Right lung (tissue), 10 donors: ENCODE data around the gene SMCO2. TPM values are rescaled to one million over a fixed set of nuclear protein-coding genes. Genes with fewer than 3 reads are reported as not detected.

ENCODE experiments used
- DNase-seq, 2 donors: peaks; one replicate each; pipeline ENCODE4 v3.0.0-alpha.2; 2013
- long read RNA-seq, 8 donors: transcript quantifications; one replicate each; lab custom pipeline, GENCODE V29; 2026
- polyA plus RNA-seq, 5 donors: library from polyadenylated mRNA; unstranded; fragments of 120-200 nt; gene quantifications; one replicate each; pipeline versions ENCODE4 v1.2.1 to v1.2.3, GENCODE V29; 2013; ENCODE audit warnings: inconsistent platforms in 1 of 5, low replicate concordance in 1 of 5; ENCODE audit not compliant: insufficient read length in 5 of 5, insufficient read depth in 1 of 5

Gene SMCO2
- polyA plus RNA-seq = under 1 TPM; 0.15 to 0.56 (median 0.22) TPM
- long read RNA-seq, donor 1 = 0 reads
- long read RNA-seq, donor 2 = 0 reads
- long read RNA-seq, donor 3 = 0 reads
- long read RNA-seq, donor 4 = 0 reads
- long read RNA-seq, donor 5 = 0 reads
- long read RNA-seq, donor 6 = 0 reads
- long read RNA-seq, donor 7 = 0 reads
- long read RNA-seq, donor 8 = 0 reads

DNA sequence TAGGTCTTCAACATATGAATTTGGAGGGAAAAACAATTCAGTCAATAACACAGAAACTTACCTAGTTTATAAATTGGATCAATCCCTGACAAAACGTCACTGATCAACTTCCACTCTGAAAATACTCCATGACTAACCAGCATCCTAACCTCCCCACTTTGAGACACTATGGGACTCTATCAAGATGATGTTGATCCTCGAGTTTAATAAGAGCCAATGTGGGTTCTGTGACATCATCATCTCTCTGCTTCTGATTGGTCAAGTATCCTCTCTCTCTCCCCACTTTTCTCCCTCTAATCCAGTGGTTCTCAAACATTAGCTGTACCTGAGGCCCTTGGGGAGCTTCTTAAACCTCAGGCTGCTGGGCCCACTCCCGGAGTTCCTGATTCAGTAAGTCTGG is at the start of gene SMCO2:
SMCO2 (plus strand) TSS at position 301 of the 400 bp plus-strand sequence. CDS start 23,896 bp downstream, outside the sequence.
- DNase-seq = no peak

DNA sequence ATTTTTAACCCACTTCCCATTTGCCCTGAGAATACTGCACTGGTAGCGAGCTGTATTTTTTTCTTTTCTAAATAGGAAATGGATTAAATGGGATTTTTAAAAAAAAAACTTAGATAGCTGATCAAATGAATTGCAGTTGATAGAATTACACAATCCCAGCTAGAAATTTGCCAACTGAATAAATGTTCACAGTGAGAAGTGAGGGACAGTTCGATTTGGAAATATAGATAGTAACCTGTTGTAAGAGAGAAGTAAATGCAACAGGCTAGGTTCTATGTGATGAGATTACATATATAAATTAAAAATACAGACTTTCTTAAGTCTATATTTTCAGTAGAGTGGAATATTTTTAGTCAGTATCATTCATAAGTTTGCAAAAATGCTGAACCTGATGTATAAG is 48.1 kb upstream of the SMCO2 start:
- no peak for DNase-seq

DNA sequence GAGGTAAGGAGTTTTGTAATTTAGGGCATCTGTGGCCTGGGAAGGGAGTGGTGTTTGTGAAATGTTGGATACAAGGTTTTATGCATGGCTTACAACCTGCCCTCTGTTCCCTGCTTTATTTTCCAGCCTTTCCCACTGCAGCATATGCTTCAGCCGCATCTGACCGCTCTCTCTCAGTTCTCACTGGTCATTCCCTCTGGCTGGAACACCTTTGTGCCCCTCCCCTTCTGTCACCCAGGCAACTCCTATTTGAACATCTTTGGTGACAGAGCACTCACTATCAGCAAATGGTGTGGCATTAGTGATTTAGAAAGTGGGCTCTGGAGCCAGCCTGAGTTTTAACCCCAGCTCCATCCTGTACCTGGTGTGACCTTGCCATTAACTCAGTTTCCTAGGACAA is 47.5 kb upstream of the SMCO2 start:
- DNase-seq = no peak

DNA sequence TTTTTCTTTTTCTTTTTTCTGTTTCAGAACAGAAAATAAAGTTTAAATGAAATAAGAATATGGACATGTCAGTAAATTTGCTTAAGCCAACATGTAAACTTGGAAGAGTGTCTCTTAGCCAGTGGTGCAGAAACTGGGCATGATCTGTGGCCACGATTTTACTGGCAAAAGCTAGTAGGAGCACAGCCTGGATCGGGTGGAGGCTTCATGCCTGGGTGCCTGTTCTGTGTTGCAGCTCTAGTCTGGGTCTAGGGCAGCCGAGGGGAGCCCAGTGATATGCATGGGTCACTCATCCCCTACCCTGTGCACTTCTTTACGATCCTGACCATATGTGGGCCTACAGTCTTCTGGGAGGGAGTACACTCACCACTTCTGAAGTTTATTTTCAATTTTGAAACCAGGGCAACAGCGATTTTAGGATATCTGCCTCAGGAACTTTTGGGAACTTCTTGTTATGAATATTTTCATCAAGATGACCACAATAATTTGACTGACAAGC is 45.6 kb upstream of the SMCO2 start:
- no peak for DNase-seq

DNA sequence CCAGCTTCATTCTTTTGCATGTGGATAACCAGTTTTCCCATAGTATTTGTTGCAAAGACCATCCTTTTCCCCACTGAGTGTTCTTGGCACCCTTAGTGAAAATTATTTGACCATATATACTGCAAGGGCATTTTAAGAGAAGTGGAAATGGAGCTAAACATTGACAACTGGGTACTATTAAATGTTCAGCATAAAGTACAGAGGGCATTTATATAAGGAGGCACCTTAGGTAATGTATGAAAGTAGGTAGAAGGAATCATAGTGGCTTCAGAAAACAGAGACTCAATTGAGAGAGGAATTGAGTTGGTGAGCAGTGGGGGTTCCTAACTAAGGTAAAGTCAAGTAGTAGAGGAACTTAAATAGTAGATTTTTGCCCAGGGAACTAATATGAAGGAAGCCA is 34.5 kb upstream of the SMCO2 start:
- DNase-seq = no peak

DNA sequence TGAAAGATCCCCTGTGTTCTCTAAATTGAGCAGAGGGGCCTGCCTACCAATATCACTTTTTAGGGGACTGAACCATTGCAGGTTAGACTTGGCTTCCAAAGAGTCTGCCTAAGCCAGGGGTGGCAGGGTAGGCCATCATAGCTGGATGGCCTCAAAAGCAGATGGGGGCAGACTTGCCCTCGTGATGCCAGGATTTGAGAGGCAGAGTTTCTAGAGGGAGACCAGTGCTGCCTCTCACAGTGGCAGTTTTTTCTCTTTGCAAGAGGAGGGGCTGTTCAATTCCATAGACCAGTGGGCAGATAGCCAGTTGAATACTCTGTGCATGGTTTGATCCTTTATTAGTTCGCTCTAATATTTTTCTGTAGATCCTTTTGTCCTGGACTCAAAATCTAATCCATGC is 23.8 kb upstream of the SMCO2 start:
- no peak for DNase-seq

DNA sequence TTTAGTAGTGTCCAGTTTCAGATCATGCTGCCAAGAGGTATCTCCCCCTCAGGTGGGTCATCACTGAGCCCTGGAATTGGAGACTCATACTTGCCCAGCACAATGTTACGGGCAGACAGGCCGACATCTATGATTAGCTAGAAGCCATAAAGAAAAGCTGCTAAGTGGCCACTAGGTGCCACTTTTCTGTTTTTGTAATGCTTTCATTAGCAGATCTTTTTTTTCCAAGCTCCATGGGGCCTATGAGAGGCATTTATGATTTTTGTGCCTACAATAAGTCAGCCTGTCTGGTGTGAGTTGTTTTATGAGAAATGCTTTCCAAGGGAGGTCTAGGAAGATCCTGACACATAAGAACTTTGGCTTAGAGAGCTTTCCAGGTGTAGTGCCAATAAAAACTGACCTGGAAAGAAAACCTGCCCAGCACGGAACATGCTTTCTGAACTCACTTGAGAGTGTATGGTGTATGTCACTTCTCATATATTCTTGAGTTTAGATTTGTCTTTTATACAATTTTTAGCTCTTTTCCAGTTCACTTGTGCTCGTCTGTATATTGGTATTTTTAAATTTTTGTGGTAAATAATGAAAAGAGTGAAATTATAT is 21.8 kb upstream of the SMCO2 start:
- DNase-seq = peak; percentile 32 to 46

DNA sequence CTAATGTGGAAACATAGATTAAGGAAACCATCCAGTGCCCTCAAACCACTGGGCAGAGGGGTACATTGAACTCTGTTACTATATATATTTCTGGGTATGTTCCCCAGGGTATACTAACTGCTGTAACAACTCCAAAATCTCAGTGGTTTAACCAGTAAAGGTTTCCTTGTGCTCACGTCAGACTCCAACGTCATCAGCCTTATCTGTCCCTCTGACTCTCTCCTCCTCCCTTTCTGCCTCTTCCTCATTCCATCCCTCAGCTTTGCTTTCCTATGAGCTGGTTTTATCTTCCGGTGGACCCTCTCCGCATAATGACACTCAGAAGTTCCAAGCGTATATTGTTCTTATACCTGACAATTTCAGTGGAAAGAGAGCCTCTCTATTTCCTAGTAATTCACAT is 21.2 kb upstream of the SMCO2 start:
- DNase-seq = no peak

DNA sequence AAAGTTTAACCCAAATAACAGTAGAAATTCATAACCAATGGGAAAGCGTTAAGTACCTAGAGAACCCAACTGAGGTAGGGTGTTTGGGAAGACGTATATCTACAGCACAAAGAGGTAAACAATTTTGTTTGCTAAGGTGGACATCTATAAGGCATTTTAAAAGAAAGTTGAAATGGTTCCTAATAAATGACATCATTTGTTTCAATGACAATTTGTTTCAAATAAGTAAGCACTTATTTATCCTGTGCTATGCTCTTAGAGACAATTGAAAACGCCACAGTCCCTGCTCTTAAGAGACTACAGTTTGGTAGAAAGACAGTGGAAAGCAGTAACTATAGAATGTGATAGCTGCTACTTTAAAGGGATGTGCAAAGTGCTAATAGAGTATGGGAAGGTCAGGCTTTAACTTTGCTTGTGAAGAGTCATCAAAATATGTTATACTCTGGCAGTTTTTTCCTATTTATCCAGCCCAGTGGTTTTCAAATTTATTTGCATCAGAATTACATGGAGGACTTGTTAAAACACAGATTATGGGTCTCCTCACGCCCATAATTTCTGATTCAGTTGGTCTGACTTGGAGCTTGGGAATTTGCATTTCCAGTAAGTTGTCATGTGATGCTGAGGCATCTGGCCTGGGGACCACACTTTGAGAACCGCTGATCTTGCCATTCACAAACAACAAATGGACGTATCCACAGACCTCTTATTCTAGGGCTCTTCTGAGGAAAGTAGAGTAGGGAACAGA is 19.6 kb upstream of the SMCO2 start:
- no peak for DNase-seq

DNA sequence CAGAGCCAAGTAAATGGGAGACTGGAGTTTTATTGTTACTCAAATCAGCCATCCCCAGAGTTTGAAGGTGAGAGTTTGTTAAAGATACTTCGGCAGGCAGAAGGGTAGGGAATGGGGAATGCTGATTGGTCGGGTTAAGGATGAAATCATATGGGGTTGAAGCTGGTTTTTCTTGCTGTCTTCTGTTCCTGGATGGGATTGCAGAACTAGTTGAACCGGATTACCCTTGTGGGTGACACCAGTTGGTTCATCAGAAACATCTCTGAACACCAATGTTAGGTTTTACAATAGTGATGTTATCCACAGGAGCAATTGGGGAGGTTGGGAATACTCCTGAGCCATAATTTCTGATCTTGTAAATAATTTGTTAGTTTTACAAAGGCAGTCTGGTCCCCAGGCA is 18.7 kb upstream of the SMCO2 start:
- no peak for DNase-seq

DNA sequence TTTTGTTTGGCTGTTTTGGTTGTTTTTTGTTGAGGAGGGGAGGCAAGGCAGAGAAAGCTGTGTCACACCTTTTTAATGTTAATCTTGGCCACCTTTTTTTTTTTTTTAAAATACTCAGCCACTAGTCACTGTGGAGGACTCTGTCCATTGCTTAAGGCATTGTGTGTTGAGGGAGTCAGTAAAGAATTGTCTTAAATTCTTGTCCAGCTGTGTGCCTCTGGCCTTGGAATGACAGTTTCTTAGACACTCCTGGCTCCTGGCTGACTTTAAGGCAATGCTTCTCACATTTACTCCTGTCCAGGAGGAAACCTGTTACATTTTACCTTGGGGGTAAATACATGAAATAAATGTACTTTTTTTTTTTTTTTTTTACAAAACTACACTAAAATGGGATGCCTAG is 18.1 kb upstream of the SMCO2 start:
- no peak for DNase-seq

DNA sequence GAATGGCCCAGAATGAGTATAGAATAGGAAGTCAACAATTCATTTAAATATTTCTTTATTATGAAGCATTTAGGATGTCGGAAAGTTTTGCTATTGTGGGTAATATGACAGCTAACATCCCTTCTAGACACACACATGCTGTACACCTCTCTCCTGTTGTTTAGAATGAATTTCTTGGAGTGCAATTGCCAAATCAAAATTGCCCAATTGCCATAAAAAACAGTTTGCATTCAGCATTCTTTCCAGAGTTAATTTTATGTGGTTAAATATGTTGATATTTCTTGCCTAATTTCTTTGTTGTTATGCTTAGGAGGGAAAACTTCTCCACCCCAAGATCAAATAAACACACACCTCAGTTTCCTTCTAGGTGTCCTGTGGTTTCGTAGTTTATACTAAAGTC is 16.9 kb upstream of the SMCO2 start:
- no peak for DNase-seq

DNA sequence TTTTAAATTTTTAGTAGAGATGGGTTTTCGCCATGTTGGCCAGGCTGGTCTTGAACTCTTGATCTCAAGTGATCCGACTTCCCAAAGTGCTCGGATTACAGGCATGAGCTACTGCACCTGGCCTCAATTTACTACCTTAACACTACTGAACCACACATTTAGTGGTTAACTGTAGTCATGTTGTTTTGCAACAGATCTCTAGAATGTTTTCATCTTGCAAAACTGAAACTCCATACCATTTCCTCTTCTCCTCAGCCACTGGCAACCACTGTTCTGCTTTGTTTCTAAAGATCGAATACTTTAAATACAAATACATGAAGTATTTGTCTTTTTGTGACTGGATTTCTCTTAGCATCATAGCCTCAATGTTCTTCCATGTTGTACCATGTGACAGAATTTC is 15.4 kb upstream of the SMCO2 start:
- DNase-seq = no peak

DNA sequence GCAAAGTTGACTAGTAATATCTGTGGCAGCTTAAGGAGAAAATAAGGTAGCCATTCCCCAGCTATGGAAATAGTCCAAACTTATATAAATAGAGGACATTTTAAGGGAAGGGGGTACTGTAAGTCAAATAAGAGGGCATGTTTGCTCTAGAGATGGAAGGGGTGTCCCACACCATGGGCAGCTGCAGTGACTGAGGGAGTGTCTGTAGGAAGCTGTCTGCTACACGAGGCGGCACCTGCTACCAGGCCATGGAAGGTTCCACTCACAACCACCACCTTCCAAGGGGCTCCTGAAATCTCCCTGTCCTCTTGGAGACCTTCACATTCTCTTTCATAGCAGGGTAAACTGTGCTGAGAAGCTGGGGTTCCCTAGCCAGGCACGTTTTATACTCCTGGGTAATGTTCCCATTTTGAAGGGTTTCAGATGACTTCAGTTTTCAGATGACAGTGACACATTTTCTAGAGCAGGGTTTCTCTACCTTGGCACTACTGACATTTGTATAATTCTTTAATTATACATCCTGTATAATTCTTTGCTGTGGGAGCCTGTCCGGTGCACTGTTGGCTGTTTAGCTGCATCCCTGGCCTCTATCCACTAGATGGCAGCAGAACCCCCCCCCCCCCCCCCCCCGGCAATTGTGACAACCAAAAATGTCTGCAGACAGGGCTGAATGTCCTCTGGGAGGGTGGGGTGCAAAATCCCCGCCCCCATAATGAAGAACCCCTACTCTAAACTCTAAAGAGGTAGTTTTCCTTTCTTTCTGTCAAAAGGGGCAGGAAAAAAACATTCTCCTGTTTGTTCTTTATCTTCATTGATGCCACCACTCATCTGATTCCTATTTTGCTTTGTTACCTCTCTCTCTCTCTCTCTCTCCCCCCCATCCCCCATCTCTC is 11.6 kb upstream of the SMCO2 start:
- DNase-seq = no peak

DNA sequence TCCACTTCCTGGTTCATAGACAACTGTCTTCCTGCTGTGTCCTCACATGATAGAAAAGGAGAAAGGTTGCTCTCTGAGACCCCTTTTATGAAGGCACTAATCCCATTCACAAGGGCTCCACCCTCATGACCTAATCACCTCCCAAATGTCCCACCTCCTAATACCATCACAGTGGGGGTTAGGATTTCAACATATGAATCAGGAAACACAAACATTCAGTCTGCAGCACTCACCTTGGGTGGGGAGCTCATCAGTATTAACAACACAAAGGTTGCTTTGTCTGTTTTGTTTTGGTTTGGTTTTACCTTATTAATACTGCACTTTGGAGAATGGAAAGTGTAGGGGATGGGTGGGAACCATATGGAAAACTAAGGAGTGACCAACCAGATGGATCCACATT is 10.5 kb upstream of the SMCO2 start:
- DNase-seq = no peak

DNA sequence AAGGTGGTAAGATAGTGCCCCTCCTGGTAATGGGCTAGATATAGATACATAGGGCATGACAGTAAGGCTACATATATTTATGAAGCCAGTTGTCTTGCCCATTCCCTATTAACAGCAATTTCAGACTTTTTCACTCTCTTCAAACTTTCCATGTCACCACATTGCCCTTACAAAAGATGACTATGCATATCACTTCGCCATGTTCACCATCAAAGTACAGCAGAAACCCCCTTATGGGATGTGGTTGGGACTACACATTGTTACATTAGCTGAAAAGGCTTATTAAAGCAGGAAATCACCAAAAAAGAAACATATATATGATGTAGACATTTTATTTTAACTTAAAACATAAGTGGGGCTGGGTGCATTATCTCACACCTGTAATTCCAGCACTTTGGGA is 9.8 kb upstream of the SMCO2 start:
- no peak for DNase-seq

DNA sequence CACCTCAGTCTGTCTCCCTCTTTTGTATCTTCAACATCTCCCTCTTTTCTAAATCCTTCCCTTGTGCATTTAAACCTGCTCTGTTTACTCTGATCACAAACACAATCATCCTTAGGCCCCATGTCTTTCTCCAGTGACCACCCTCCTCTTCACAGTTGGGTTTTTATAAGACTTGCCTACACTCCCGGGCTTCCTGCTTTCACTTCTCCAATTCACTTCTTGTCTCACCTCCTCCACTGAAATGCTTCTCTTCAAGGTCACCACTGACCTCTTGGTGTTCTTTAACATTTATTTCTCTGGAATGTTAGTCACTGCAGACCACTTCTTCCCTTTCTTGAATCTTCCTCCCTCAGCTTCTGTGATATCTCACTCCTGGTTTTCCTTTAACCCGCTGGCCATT is 8.7 kb upstream of the SMCO2 start:
- no peak for DNase-seq

DNA sequence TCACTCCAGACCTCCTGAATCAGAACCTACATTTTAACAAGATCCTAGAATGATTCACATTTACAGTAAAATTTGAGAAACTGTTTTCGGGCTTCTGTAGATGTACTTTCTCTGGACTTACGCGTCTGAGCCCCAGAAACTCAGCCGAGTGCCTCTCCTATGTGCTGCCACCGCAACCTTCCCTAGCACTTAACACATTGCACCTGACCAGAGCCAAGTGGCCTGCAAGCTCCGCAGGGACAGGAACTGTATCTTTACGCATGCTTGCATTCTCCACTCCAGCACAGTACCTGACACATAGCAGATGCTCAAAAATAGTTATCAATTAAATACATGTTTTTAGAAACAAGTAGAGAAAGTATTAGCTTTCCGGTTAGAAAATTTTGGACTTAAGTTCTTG is 1.2 kb downstream of the SMCO2 start:
- DNase-seq = no peak

DNA sequence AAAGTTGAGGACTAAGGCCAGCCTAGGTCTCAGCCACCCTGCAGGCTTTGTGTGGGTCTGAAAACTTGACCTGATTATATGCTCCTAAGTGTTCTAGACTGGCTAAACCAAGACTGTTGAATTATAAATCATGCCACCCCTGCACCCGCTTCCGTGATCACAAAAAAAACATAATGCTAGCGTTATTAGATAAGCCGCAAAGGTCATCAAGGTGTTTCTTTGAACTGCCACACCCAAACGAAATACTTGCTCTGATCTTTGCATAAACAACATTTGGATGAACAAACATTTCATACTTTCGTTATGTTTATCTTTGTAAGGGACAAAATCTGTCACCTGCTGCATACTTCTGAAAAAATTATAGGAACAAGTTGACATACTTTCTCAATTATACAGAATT is 2.5 kb downstream of the SMCO2 start:
- no peak for DNase-seq

DNA sequence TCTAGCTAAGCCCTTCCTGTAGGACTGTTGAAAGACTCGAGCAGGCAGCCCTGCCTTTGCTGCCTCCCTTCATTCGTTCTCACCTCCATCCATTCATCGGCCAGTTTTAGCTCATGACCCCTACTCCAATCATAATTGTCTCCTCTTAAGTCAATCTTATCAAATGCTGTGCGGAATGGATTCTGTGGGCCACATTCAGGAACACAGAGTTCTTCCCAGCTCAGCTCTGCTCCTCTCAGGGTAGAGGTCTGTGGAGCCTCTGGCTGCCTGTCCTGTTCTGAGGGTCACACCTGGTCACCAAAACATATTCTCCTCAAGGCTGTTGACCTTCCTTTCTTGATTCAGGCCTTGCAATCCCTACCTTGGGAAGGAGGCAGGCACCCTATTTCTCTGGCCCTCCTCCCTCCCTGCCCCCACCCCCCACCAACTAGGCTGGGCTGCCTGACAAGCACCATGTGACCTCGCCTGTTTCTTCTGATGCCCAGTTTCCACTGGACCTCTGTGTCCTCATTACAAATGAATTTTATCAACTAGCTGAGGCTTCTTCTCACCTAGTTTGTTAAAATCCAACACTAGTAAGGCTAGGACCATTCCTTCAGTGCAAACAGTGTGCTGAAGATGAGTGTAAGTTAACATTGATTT is 3.5 kb downstream of the SMCO2 start:
- no peak for DNase-seq

DNA sequence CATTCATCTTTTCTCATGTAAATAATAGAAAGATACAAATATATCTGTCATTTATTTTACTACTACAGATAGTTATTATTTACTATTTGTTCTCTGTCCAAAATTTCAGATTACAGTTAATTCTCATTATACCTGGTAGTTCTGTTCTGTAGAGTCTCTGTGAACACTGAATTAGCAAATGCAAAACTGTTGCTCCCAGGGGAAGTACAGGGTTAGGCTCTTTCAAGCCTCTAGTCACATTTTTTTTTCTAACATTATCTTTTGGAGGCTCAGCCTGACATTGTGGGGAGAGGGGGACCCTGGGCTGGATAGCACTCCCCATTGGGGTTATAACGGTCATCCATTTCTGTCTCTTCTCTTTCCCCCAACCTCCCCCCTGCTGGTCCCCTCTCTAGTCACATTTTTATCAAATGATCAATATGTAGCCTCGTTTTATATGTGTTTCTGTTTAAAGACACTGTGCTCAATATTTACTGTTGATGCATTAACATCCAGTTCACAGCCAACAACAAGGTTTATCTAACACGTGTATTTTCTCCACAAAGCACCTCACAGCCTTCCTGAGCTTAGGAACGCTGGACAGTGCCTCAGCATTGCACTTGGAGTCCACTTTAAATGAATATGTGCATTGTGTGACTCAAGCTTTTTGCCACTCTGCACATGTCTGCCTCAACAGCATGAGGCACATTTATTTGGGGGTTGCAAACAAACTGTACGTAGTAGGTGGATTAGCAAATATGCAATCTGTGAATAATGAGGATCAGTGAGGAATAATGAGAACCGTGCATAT is 4.7 kb downstream of the SMCO2 start:
- no peak for DNase-seq
